CD4-positive, alpha-beta T cell (primary cell): Measurements from ENCODE around the gene KHSRP. TPM values are rescaled to one million over a fixed set of nuclear protein-coding genes. Genes with fewer than 3 reads are reported as not detected.

ENCODE experiments used
- ATAC-seq: fragments of 200-7000 bp; cut with Tn5 transposase; one replicate; pipeline ENCODE4 v1.10.0; 2022; ENCODE audit warnings: mild to moderate bottlenecking; ENCODE audit not compliant: poor library complexity
- CTCF ChIA-PET: fragments of 350-600 bp; sonication (Branson Sonifier 250); formaldehyde crosslinking; loops from one replicate; lab custom pipeline; 2021; ENCODE audit warnings: antibody characterized with exemption, inconsistent platforms; lab: Charles Lee
- POLR2A ChIA-PET: fragments of 350-600 bp; sonication (Branson Sonifier 250); formaldehyde crosslinking; loops from one replicate; lab custom pipeline; 2021; ENCODE audit warnings: antibody characterized with exemption, inconsistent platforms; lab: Charles Lee
- DNase-seq, 14 experiments: peaks; one replicate each; pipeline ENCODE4 v3.0.0-alpha.2; 2013 to 2020; ENCODE audit warnings: mixed read lengths in 2 of 14
- H3K27ac ChIP-seq, 2 donors: one replicate each; pipeline versions ENCODE4 v1.5.1 to v1.7.0; 2013; ENCODE audit warnings: low read length in 2 of 2, low read depth in 1 of 2, mild to moderate bottlenecking in 1 of 2
- H3K27me3 ChIP-seq, 2 experiments: 1 replicate in 1 of 2; 2 replicates in 1 of 2; pipeline versions ENCODE4 v1.6.1 to v1.7.0; 2013; ENCODE audit warnings: low read length in 2 of 2, control low read depth in 1 of 2, mild to moderate bottlenecking in 1 of 2, moderate library complexity in 1 of 2; ENCODE audit not compliant: insufficient read depth in 2 of 2, control insufficient read depth in 1 of 2
- H3K36me3 ChIP-seq: one replicate; pipeline ENCODE4 v1.6.1; 2013; ENCODE audit warnings: low read length, control low read depth; ENCODE audit not compliant: insufficient read depth
- H3K4me1 ChIP-seq: one replicate; pipeline ENCODE4 v1.6.1; 2013; ENCODE audit warnings: low read length, control low read depth; ENCODE audit not compliant: insufficient read depth
- H3K4me3 ChIP-seq: one replicate; pipeline ENCODE4 v1.5.1; 2013; ENCODE audit warnings: mild to moderate bottlenecking, low read length, moderate library complexity
- H3K9me3 ChIP-seq, 2 experiments: 1 replicate in 1 of 2; 2 replicates in 1 of 2; pipeline versions ENCODE4 v1.6.1 to v1.7.0; 2013; ENCODE audit warnings: low read length in 2 of 2, mild to moderate bottlenecking in 2 of 2, control low read depth in 1 of 2, moderate library complexity in 1 of 2; ENCODE audit not compliant: control insufficient read depth in 1 of 2, insufficient read depth in 1 of 2
- H3K27ac Mint-ChIP-seq: one replicate; pipeline ENCODE4 v1.8.0; 2020; ENCODE audit warnings: mixed read lengths
- H3K27me3 Mint-ChIP-seq: one replicate; pipeline ENCODE4 v1.8.0; 2021; ENCODE audit warnings: mixed read lengths
- H3K36me3 Mint-ChIP-seq: one replicate; pipeline ENCODE4 v1.8.0; 2021; ENCODE audit warnings: low read depth, mixed read lengths
- H3K4me1 Mint-ChIP-seq: one replicate; pipeline ENCODE4 v1.8.0; 2021; ENCODE audit warnings: low read depth, mixed read lengths
- H3K4me3 Mint-ChIP-seq: one replicate; pipeline ENCODE4 v1.8.0; 2020; ENCODE audit warnings: mild to moderate bottlenecking, mixed read lengths
- H3K9me3 Mint-ChIP-seq: one replicate; pipeline ENCODE4 v1.8.0; 2020; ENCODE audit warnings: mixed read lengths
- CTCF ChIP-seq: fragments of 200-600 bp; IDR thresholded peaks from one replicate; pipeline ENCODE4 v1.8.0; 2022; ENCODE audit warnings: antibody characterized with exemption, mild to moderate bottlenecking
- intact Hi-C, 2 experiments: fragments of 100-400 bp; cut with DNase I in 1 of 2; cut with micrococcal nuclease in 1 of 2; formaldehyde crosslinking; loops; one replicate each; pipeline versions ENCODE4 v1.15.1 to v1.9.0; 2023 to 2025; cut with DNase I, micrococcal nuclease
- total RNA-seq, 174 experiments: library from RNA in 2 of 174; stranded (reverse) in 2 of 174; gene quantifications; one replicate each; pipeline ENCODE4 v1.2.3 and lab custom pipeline; 2021 to 2026

Gene KHSRP
- total RNA-seq, 2 experiments from 2014 or later, result 128 to 143 TPM

- H3K36me3 Mint-ChIP-seq, result peaks cover 49% of the 10 kb centered on the region
- peak overlapping the region; percentile 89 for H3K27ac Mint-ChIP-seq
- ChIA-PET POLR2A (interaction anchor here (0.6 to 3.6 kb wide), 4 partner anchors 31 to 57 kb away, joined by 5 to 45 read pairs (median 24); partner anchors contain the start of genes ALKBH7, DENND1C and GTF2F1), CTCF (interaction anchor here (0.5 kb wide), 1 partner anchor 23 kb away, joined by 3 read pairs; no protein-coding TSS in a partner anchor)
- H3K27me3 ChIP-seq, result no peaks in the 10 kb centered on the region
- H3K9me3 ChIP-seq, result peaks cover 0 to 6% of the 10 kb centered on the region in 2 experiments
- intact Hi-C loops, result loop anchor here (1.0 to 2.0 kb wide), 4 partner anchors 30 to 143 kb away; partner anchors contain the start of genes ALKBH7 (in 1 of the 2) and GTF2F1 (in 1 of the 2)
- H3K27me3 Mint-ChIP-seq, result no peaks in the 10 kb centered on the region
- H3K36me3 ChIP-seq, result peaks cover 38% of the 10 kb centered on the region
- H3K9me3 Mint-ChIP-seq, result no peaks in the 10 kb centered on the region
- ATAC-seq, result no peak
- peak overlapping the region; percentile 80 for H3K4me3 ChIP-seq
- H3K27ac ChIP-seq, result peak overlapping the region; percentile 7 to 50
- peak in 4 of 14 experiments; percentile 15 to 59 (median 28) for DNase-seq
- H3K4me3 Mint-ChIP-seq, result peak overlapping the region; percentile 91
- H3K4me1 Mint-ChIP-seq, result peaks cover 32% of the 10 kb centered on the region
- H3K4me1 ChIP-seq, result peaks cover 43% of the 10 kb centered on the region
- no peak for TF ChIP-seq CTCF
These were observed 964 bp downstream of the KHSRP start for GRCh38 chr19:6423499-6424194.

GRCh38 chr19:6421075-6422014 lies 3.3 kb downstream of the KHSRP start:
- H3K4me3 ChIP-seq, result no peak overlapping the region
- CTCF ChIA-PET, result no interaction called here
- POLR2A ChIA-PET, result no interaction called here
- intact Hi-C loops, result loop anchor here in 1 of 2 experiments (2.0 kb wide), 1 partner anchor 141 kb away; no protein-coding TSS in a partner anchor
- DNase-seq, result no peak
- H3K27ac Mint-ChIP-seq, result no peak overlapping the region
- no peak for ATAC-seq
- peaks cover 32% of the 10 kb centered on the region for H3K4me1 Mint-ChIP-seq
- H3K27ac ChIP-seq, result no peak overlapping the region
- peaks cover 70% of the 10 kb centered on the region for H3K36me3 Mint-ChIP-seq
- H3K4me3 Mint-ChIP-seq, result peak overlapping the region; percentile 56
- no peaks in the 10 kb centered on the region for H3K9me3 Mint-ChIP-seq
- H3K9me3 ChIP-seq, result peaks cover 0 to 6% of the 10 kb centered on the region in 2 experiments
- peaks cover 61% of the 10 kb centered on the region for H3K36me3 ChIP-seq
- peaks cover 40% of the 10 kb centered on the region for H3K4me1 ChIP-seq
- H3K27me3 ChIP-seq, result no peaks in the 10 kb centered on the region
- no peak for TF ChIP-seq CTCF
- H3K27me3 Mint-ChIP-seq, result no peaks in the 10 kb centered on the region

GRCh38 chr19:6418562-6418932 lies 6.1 kb downstream of the KHSRP start:
- Mint-ChIP-seq H3K27me3 (no peaks in the 10 kb centered on the region), H3K4me3 (no peak overlapping the region), H3K27ac (no peak overlapping the region), H3K36me3 (peaks cover 92% of the 10 kb centered on the region), H3K9me3 (no peaks in the 10 kb centered on the region), H3K4me1 (peaks cover 16% of the 10 kb centered on the region)
- ChIA-PET CTCF (no interaction called here), POLR2A (no interaction called here)
- H3K36me3 ChIP-seq, result peaks cover 85% of the 10 kb centered on the region
- H3K27ac ChIP-seq, result no peak overlapping the region
- intact Hi-C loops, result no loop called here
- no peaks in the 10 kb centered on the region for H3K9me3 ChIP-seq
- TF ChIP-seq CTCF, result no peak
- DNase-seq (no peak), ATAC-seq (no peak)
- H3K4me1 ChIP-seq, result peaks cover 22% of the 10 kb centered on the region
- no peaks in the 10 kb centered on the region for H3K27me3 ChIP-seq
- no peak overlapping the region for H3K4me3 ChIP-seq
